Hematopoietic multipotent progenitor cell treated with erythropoietin and hydrocortisone succinate and interleukin-3 and kit ligand, for 15 days (in vitro differentiated cells): Measurements from ENCODE around the gene CLPTM1.
A peak's percentile ranks its signal among the peaks of the same experiment; 100 is the strongest.
"Not testable (repeated sequence)": the region's sequence is repeated elsewhere in the genome, so short reads cannot be mapped to it uniquely, and the experiment has no call there.

ENCODE experiments used
- DNase-seq: peaks from one replicate; pipeline ENCODE4 v3.0.0-alpha.2; 2015; ENCODE audit warnings: low spot score

The CLPTM1 gene

DNA sequence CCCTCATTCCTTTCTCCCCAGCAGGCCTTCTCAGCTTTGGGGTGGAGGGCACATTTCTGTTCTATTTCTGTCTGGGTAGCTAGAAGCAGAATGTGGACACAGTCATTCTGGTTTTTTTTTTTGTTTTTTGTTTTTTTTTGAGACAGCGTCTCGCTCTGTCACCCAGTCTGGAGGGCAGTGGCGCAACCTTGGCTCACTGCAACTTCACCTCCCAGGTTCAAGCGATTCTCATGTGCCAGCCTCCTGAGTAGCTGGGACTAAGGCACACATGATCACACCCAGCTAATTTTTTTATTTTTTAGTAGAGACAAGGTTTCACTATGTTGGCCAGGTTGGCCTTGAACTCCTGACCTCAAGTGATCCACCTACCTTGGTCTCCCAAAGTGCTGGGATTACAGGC, 20.3 kb downstream of the CLPTM1 start:
- DNase-seq = no peak

- no peak for DNase-seq
These were observed 28.8 kb downstream of the CLPTM1 start for GRCh38 chr19:44984005-44984404.

- no peak for DNase-seq
These were observed 30.3 kb downstream of the CLPTM1 start for GRCh38 chr19:44985445-44985844.

- no peak for DNase-seq
These were observed 31.2 kb downstream of the CLPTM1 start for GRCh38 chr19:44986389-44986788.

- no peak for DNase-seq
These were observed 32.0 kb downstream of the CLPTM1 start for GRCh38 chr19:44987148-44987675.

- no peak for DNase-seq
These were observed 33.1 kb downstream of the CLPTM1 start for GRCh38 chr19:44988273-44988672.

GRCh38 chr19:44988896-44989556, 33.8 kb downstream of the CLPTM1 start:
- DNase-seq = peak; percentile 79

DNA sequence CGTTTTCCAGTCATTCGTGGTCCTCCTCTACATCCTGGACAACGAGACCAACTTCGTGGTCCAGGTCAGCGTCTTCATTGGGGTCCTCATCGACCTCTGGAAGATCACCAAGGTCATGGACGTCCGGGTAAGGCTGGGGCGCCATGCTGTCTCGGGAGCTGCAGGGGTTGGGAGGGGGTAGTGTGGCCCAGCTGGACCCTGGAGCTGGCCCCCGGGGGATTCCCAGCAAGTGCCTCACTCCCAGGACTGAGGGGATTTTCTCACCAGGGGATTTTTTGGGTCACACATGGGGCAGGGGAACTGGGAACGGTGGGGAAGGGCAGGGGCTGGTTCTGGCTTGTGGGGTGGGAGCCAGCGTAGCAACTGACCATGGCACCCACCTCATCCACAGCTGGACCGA, 35.3 kb downstream of the CLPTM1 start:
- no peak for DNase-seq

DNA sequence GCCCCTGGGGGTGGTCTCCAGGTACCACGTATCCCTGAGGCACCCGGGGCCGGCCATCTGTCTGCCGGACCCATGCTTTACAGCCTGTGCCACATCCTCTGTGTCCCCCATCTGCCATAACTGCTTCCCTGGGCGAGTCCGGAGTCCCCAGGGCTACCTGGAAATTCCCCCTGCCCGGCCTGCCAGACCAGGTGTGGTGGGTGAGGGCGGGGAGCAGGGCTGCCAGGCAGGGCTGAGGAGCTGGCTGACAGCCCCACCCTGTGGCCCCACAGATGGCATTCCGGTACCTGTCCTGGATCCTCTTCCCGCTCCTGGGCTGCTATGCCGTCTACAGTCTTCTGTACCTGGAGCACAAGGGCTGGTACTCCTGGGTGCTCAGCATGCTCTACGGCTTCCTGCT, 35.8 kb downstream of the CLPTM1 start:
- DNase-seq = no peak

DNA sequence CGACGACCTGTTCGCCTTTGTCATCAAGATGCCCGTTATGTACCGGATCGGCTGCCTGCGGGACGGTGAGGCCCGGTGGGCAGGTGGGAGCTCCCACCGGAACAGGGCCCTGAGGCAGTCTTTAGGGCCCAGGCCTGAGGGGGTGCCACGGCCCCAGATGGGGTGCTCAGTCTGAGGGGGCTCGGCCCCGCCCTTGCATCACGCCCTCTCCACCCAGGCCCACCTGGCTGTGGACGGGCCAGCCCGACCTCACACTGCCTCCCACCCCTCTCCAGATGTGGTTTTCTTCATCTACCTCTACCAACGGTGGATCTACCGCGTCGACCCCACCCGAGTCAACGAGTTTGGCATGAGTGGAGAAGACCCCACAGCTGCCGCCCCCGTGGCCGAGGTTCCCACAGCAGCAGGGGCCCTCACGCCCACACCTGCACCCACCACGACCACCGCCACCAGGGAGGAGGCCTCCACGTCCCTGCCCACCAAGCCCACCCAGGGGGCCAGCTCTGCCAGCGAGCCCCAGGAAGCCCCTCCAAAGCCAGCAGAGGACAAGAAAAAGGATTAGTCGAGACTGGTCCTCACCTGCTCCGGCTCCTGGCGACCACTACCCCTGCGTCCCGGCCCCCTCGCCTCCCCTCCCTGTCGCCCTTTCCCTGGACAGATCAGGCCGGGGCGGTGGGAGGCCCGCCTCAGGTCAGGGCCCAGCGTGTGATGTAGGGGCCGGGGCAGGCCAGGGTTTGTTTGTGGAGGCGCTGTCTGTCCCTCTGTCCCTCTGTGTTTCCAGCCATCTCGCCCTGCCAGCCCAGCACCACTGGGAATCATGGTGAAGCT, 37.4 kb downstream of the CLPTM1 start:
- no peak for DNase-seq

DNA sequence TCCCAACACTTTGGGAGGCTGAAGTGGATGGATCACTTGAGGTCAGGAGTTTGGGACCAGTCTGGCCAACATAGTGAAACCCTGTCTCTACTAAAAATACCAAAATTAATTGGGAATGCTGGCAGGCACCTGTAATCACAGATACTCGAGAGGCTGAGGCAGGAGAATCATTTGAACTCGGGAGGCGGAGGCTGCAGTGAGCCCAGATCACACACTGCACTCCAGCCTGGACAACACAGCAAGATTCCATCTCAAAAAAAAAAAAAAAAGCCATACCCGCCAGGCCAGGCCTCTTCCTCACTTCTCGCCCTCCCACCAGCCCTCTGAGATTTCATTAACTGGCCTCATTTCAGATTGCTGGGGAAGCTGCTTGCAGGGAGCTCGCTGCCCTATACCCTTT, 38.3 kb downstream of the CLPTM1 start:
- DNase-seq = no peak

GRCh38 chr19:44993926-44994537, 38.9 kb downstream of the CLPTM1 start:
- DNase-seq = no peak

DNA sequence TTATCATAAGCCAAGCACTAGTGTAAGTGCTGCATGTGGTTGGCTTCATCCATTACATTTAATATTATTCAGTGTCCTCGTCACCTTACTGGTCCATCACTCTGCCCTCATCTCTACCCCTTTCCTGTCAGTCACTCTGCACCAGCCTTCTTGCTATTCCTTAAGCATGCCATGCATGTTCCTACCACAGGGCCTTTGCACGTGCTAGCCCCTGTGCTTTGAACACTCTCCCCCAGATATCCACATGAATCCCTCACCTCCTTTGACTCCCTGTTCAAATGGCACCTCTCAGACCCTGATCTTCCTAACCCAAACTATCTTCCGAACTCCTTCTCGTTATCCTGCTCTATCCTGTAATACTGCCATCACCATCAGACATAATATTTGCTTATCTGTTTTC, 42.8 kb downstream of the CLPTM1 start:
- DNase-seq = no peak

DNA sequence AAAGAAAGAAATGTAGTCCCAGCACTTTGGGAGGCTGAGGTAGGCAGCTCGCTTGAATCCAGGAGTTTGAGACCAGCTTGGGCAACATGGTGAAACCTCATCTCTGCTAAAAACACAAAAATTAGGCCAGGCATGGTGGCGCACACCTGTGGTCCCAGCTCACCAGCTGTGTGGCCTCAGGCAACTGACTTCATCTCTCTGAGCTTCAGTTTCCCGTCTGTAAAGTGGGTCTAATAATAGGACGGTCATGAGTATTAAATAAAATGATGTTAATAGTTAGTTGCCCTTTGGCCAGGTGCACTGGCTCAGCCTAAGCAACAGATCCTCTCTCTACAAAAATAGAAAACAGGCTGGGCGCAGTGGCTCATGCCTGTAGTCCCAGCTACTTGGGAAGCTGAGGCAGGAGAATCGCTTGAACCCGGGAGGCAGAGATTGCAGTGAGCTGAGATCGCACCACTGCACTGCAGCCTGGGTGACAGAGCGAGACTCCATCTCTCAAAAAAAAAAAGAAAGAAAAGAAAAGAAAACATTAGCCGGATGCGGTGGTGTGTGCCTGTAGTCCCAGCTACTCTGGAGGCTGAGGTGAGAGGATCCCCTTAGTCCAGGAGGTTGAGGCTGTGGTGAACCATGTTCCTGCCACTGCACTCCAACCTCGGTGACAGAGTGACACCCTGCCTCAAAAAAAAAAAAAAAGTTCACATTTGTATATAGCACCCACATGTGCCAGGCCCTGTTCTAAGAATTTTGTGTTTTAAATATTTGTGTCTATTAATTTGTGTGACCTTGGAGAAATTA, 44.1 kb downstream of the CLPTM1 start:
- not testable (repeated sequence) for DNase-seq

DNA sequence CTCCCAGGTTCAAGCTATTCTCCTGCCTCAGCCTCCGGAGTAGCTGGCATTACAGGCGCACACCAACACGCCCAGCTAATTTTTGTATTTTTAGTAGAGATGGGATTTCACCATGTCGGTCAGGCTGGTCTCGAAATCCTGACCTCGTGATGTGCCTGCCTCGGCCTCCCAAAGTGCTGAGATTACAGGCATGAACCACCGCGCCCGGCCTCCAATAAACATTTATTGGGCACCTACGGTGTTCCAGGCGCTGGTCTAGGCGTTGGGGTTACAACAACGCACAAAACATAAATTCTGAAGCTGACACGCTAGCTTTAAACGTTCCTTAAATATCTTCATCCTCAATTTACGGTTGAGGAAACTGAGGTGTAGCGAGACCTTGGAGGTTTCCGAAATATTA, 45.5 kb downstream of the CLPTM1 start:
- DNase-seq = not testable (repeated sequence)

- DNase-seq = peak; percentile 94
These were observed 46.0 kb downstream of the CLPTM1 start, which contains the start of gene RELB for GRCh38 chr19:45001087-45001739. Gene RELB (plus strand): TSS chr19:45001464. CDS start chr19:45001580, 116 bp downstream.

GRCh38 chr19:45003485-45003884, 48.3 kb downstream of the CLPTM1 start:
- DNase-seq = no peak

DNA sequence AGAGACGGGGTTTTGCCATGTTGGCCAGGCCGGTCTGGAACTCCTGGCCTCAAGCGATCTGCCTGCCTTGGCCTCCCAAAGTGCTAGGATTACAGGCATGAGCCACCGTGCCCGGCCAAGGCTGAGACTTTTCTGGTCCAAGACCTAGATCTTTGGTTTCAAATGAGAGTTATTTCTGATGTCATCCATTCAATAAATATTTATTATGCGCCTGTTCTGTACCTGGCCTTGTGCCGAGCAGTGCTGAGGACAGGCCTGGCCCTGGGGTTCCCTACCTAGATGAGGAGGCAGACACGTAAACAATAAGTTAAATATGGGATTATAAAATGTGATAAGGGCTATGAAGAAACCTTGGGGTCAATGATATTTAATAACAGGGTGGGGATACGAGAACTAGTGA, 50.6 kb downstream of the CLPTM1 start:
- no peak for DNase-seq

- no peak for DNase-seq
These were observed 53.4 kb downstream of the CLPTM1 start for GRCh38 chr19:45008552-45008951.

- no peak for DNase-seq
These were observed 54.6 kb downstream of the CLPTM1 start for GRCh38 chr19:45009625-45010255.

DNA sequence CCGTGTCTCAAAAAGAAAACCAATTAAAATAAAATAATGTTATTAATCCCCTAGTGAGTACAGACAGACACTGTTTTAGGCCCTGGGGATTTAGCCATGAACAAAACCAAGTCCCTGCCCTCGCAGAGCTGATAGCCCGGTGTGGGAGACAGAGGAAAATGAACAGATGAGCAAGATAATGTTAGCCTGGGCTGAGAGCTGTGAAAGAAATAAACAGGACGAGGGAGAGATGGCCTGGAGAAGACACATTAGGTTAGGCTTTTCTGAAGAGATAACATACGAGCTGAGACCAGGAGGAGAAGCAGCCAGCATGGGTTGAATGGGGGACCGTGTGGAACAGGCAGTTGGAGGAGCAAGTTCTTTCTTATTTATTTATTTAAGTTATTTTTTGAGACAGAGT, 55.1 kb downstream of the CLPTM1 start:
- no peak for DNase-seq
